PC-3 (cell line): ENCODE results near the gene PTPRS.

Experiments
- EZH2 ChIP-seq: fragments of 300-600 bp; sonication (generic); IDR thresholded peaks from one replicate; pipeline ENCODE4 v1.6.1; 2017; ENCODE audit warnings: antibody characterized with exemption, mild to moderate bottlenecking, low read length; ENCODE audit not compliant: unreplicated experiment
- EZH2phosphoT487 ChIP-seq: fragments of 300-600 bp; sonication (generic); IDR thresholded peaks from 2 replicates; pipeline ENCODE4 v1.6.1; 2018; ENCODE audit warnings: mild to moderate bottlenecking, antibody characterized with exemption, low read length, borderline replicate concordance
- TF ChIP-seq, protein P1 (sequence below): fragments of 300-600 bp; sonication (generic); conservative IDR thresholded peaks from 2 replicates; pipeline ENCODE4 v1.5.1; 2017; ENCODE audit warnings: antibody characterized with exemption, low read depth, mild to moderate bottlenecking, low read length

GRCh38 chr19:5298471-5298901, 42.1 kb downstream of the PTPRS start:
- TF ChIP-seq, protein P1, sequence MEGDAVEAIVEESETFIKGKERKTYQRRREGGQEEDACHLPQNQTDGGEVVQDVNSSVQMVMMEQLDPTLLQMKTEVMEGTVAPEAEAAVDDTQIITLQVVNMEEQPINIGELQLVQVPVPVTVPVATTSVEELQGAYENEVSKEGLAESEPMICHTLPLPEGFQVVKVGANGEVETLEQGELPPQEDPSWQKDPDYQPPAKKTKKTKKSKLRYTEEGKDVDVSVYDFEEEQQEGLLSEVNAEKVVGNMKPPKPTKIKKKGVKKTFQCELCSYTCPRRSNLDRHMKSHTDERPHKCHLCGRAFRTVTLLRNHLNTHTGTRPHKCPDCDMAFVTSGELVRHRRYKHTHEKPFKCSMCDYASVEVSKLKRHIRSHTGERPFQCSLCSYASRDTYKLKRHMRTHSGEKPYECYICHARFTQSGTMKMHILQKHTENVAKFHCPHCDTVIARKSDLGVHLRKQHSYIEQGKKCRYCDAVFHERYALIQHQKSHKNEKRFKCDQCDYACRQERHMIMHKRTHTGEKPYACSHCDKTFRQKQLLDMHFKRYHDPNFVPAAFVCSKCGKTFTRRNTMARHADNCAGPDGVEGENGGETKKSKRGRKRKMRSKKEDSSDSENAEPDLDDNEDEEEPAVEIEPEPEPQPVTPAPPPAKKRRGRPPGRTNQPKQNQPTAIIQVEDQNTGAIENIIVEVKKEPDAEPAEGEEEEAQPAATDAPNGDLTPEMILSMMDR: no peak
- TF ChIP-seq EZH2phosphoT487 (peak; percentile 88), EZH2 (no peak)
